HCT116 (cell line): Measurements from ENCODE around the gene ELK4.

ENCODE experiments used
- CTCF ChIP-seq, 3 experiments: fragments of 200-600 bp in 1 of 3; sonication (generic) in 1 of 3; IDR thresholded peaks in 2 of 3; conservative IDR thresholded peaks in 1 of 3; 2 replicates each; pipeline ENCODE4 v1.5.1; 2012 to 2017; ENCODE audit warnings: low read depth in 2 of 3, low read length in 2 of 3, antibody characterized with exemption in 1 of 3, borderline replicate concordance in 1 of 3, control low read depth in 1 of 3, mild to moderate bottlenecking in 1 of 3, mixed read lengths in 1 of 3, mixed run types in 1 of 3, moderate library complexity in 1 of 3; ENCODE audit not compliant: insufficient read depth in 1 of 3
- ZNF274 ChIP-seq: fragments of 200-500 bp; sonication (Bioruptor generic); IDR thresholded peaks from 2 replicates; pipeline ENCODE4 v1.6.1; 2014; ENCODE audit warnings: mild to moderate bottlenecking, low read depth, low read length, inconsistent platforms

GRCh38 chr1:205587581-205587980 is 44.2 kb downstream of the ELK4 start:
- TF ChIP-seq ZNF274 = no peak
- TF ChIP-seq CTCF (IDR thresholded peaks at IDR 0.05 in 2 of 3, conservative IDR thresholded peaks at IDR 0.05 in 1 of 3; ENCODE audit: borderline replicate concordance in 1 of 3, insufficient read depth in 1 of 3, low read depth in 2 of 3, low read length in 2 of 3) = no peak
